HepG2 (cell line): ENCODE measurements around the gene CEP131. TPM values are rescaled to one million over a fixed set of nuclear protein-coding genes. Genes with fewer than 3 reads are reported as not detected.

Source experiments
- ATAC-seq: fragments of 200-7000 bp; cut with Tn5 transposase; 3 replicates; pipeline ENCODE4 v1.9.1; 2020; ENCODE audit warnings: mild to moderate bottlenecking, moderate library complexity
- BruUV-seq: library from RNA; stranded (reverse); fragments of 400-500 nt; replicated peaks from 2 replicates; lab custom pipeline; 2021; lab: Mats Ljungman, UMichigan
- CTCF ChIA-PET: fragments of 300-600 bp; formaldehyde crosslinking; extraction: SDS; loops from one replicate; lab custom pipeline; 2021; ENCODE audit warnings: low total read pairs, inconsistent platforms, low intra/inter-chr PET ratio; lab: Yijun Ruan, JAX
- POLR2A ChIA-PET: fragments of 350-600 bp; sonication (Branson Sonifier 250); formaldehyde crosslinking; loops from one replicate; lab custom pipeline; 2020; ENCODE audit warnings: antibody characterized with exemption, inconsistent platforms; lab: Yijun Ruan, JAX
- DNase-seq: peaks from one replicate; pipeline ENCODE4 v3.0.0-alpha.2; 2015; ENCODE audit warnings: low spot score
- FAIRE-seq: peaks from 3 replicates; lab custom pipeline; 2011; peaks lifted over from hg19 to GRCh38; lab: Jason Lieb, UNC
- H2AFZ ChIP-seq: one replicate; pipeline ENCODE4 v1.6.1; 2011; ENCODE audit warnings: low read length, inconsistent platforms
- H3K27ac ChIP-seq: fragments of 300-600 bp; 3 replicates; pipeline ENCODE4 v1.8.0; 2011; ENCODE audit warnings: mixed run types, mild to moderate bottlenecking, mixed read lengths, low read length, inconsistent platforms; ENCODE audit not compliant: insufficient read depth; ENCODE audit errors: extremely low read length
- H3K27me3 ChIP-seq, 2 experiments: fragments of 200-600 bp in 1 of 2; 2 replicates in 1 of 2; 3 replicates in 1 of 2; pipeline versions ENCODE4 v1.6.0 to v1.8.0; 2011; ENCODE audit warnings: low read length in 2 of 2, mild to moderate bottlenecking in 2 of 2, moderate library complexity in 2 of 2, inconsistent platforms in 1 of 2; ENCODE audit not compliant: insufficient read depth in 2 of 2, control insufficient read depth in 1 of 2
- H3K36me3 ChIP-seq, 2 experiments: fragments of 200-600 bp in 1 of 2; replicated peaks in 1 of 2; 2 replicates in 1 of 2; 3 replicates in 1 of 2; pipeline versions ENCODE4 v1.5.1 to v1.8.0; 2011; ENCODE audit warnings: low read length in 2 of 2, inconsistent platforms in 1 of 2; ENCODE audit not compliant: insufficient read depth in 2 of 2, control insufficient read depth in 1 of 2
- H3K4me1 ChIP-seq: 2 replicates; pipeline ENCODE4 v1.5.1; 2012; ENCODE audit warnings: low read length, inconsistent platforms; ENCODE audit not compliant: insufficient read depth
- H3K4me2 ChIP-seq: 2 replicates; pipeline ENCODE4 v1.6.0; 2011; ENCODE audit warnings: low read depth, low read length, inconsistent platforms
- H3K4me3 ChIP-seq, 3 experiments: fragments of 200-600 bp in 1 of 3; sonication (generic), shearing (Covaris generic) in 1 of 3; replicated peaks in 1 of 3; 2 replicates each; pipeline ENCODE4 v1.5.1; 2011 to 2016; ENCODE audit warnings: low read length in 3 of 3, inconsistent platforms in 2 of 3, low read depth in 2 of 3, mild to moderate bottlenecking in 2 of 3, control low read depth in 1 of 3, mixed read lengths in 1 of 3; ENCODE audit not compliant: insufficient read depth in 1 of 3
- H3K79me2 ChIP-seq: one replicate; pipeline ENCODE4 v1.6.1; 2011; ENCODE audit warnings: low read length, inconsistent platforms; ENCODE audit not compliant: insufficient read depth
- H3K9ac ChIP-seq: 2 replicates; pipeline ENCODE4 v1.6.0; 2011; ENCODE audit warnings: mild to moderate bottlenecking, low read depth, low read length, inconsistent platforms; ENCODE audit not compliant: insufficient read depth
- H3K9me3 ChIP-seq: 2 replicates; pipeline ENCODE4 v1.5.1; 2012; ENCODE audit warnings: mild to moderate bottlenecking, low read length
- H4K20me1 ChIP-seq: 2 replicates; pipeline ENCODE4 v1.6.0; 2011; ENCODE audit warnings: inconsistent platforms, mild to moderate bottlenecking, low read length, moderate library complexity; ENCODE audit not compliant: insufficient read depth
- DNMT1 ChIP-seq: sonication (generic); formaldehyde crosslinking; IDR thresholded peaks from 2 replicates; pipeline ENCODE4 v1.5.1; 2020; ENCODE audit warnings: mild to moderate bottlenecking, missing genetic modification reagents
- NFKBIZ ChIP-seq: IDR thresholded peaks from 2 replicates; pipeline ENCODE4 v1.6.1; 2018; ENCODE audit warnings: missing genetic modification reagents, missing compliant biosample characterization
- RAD21 ChIP-seq: fragments of 450-650 bp; formaldehyde crosslinking; IDR thresholded peaks from 2 replicates; pipeline ENCODE4 v1.5.0; 2020; ENCODE audit warnings: mild to moderate bottlenecking
- RBFOX2 ChIP-seq: fragments of 200-400 bp; formaldehyde crosslinking; IDR thresholded peaks from 2 replicates; pipeline ENCODE4 v1.6.1; 2017; ENCODE audit warnings: low read depth, mild to moderate bottlenecking, low read length
- RFX5 ChIP-seq: IDR thresholded peaks from 2 replicates; pipeline ENCODE4 v1.6.1; 2011; ENCODE audit warnings: low read depth, low read length, improper control_type of control experiment
- SPEN ChIP-seq: sonication (generic); formaldehyde crosslinking; IDR thresholded peaks from 2 replicates; pipeline ENCODE4 v1.5.1; 2020; ENCODE audit warnings: low read depth, mild to moderate bottlenecking, missing genetic modification reagents
- STAG1 ChIP-seq: sonication (generic); formaldehyde crosslinking; IDR thresholded peaks from 2 replicates; pipeline ENCODE4 v1.4.0; 2020; ENCODE audit warnings: missing genetic modification reagents
- XRCC5 ChIP-seq: fragments of 200-400 bp; formaldehyde crosslinking; optimal IDR thresholded peaks from 2 replicates; pipeline ENCODE3; 2017; ENCODE audit warnings: mild to moderate bottlenecking, low read length
- ZBTB38 ChIP-seq: sonication (generic); formaldehyde crosslinking; IDR thresholded peaks from 2 replicates; pipeline ENCODE4 v1.5.1; 2020; ENCODE audit warnings: mild to moderate bottlenecking, missing genetic modification reagents
- ZNF138 ChIP-seq: sonication (generic); formaldehyde crosslinking; IDR thresholded peaks from 2 replicates; pipeline ENCODE4 v1.5.0; 2020; ENCODE audit warnings: mild to moderate bottlenecking, low read depth, missing genetic modification reagents
- ZNF263 ChIP-seq: sonication (generic); formaldehyde crosslinking; IDR thresholded peaks from 2 replicates; pipeline ENCODE4 v1.4.0; 2020; ENCODE audit warnings: missing genetic modification reagents
- ZNF749 ChIP-seq: sonication (generic); formaldehyde crosslinking; IDR thresholded peaks from 2 replicates; pipeline ENCODE4 v1.8.0; 2022; ENCODE audit warnings: mild to moderate bottlenecking, missing genetic modification reagents, moderate library complexity, borderline replicate concordance
- WGBS: methylation state at CpG from one replicate; pipeline ENCODE4 v1.1.6; 2017; ENCODE audit warnings: low lambda C conversion rate; 5-methylcytosine and 5-hydroxymethylcytosine counted together
- in situ Hi-C: cut with HindIII; loops from 2 replicates; pipeline ENCODE4 v1.10.0; 2017; ENCODE audit warnings: low pct_unique_long_range_greater_than_20kb; ENCODE audit not compliant: extremely low pct_ligation_motif_present
- intact Hi-C: fragments of 100-400 bp; cut with micrococcal nuclease; formaldehyde crosslinking; loops from one replicate; pipeline ENCODE4 v1.10.0; 2022; ENCODE audit not compliant: unreplicated experiment
- polyA plus RNA-seq, 8 experiments: library from polyadenylated mRNA; depleted of rRNA in 3 of 8; stranded (reverse) in 7 of 8; unstranded in 1 of 8; fragments of >200 nt; fragmentation: Illumina TruSeq in 4 of 8; extraction: Trizol in 4 of 8; gene quantifications; 2 replicates each; pipeline versions ENCODE4 v1.2.1 to v1.2.3, GENCODE V29; 2011 to 2016; ENCODE audit warnings: low read depth in 4 of 8, missing spikeins in 1 of 8, mixed read lengths in 1 of 8; ENCODE audit not compliant: insufficient read depth in 1 of 8
- total RNA-seq, 5 experiments: library from RNA; depleted of rRNA; stranded (reverse); fragments of >200 nt; fragmentation: Illumina TruSeq; extraction: Trizol; gene quantifications; 2 replicates each; pipeline ENCODE4 v1.2.3, GENCODE V29; 2016; ENCODE audit warnings: low read depth in 1 of 5
- TF ChIP-seq, protein P1 (sequence below): sonication (generic); formaldehyde crosslinking; IDR thresholded peaks from 2 replicates; pipeline ENCODE4 v1.4.0; 2020; ENCODE audit warnings: mild to moderate bottlenecking, missing genetic modification reagents
- TF ChIP-seq, protein P2 (sequence below): sonication (generic); formaldehyde crosslinking; IDR thresholded peaks from 2 replicates; pipeline ENCODE4 v1.4.0; 2020; ENCODE audit warnings: missing genetic modification reagents
- TF ChIP-seq, protein P3 (sequence below): sonication (generic); formaldehyde crosslinking; IDR thresholded peaks from 2 replicates; pipeline ENCODE4 v1.5.0; 2020; ENCODE audit warnings: mild to moderate bottlenecking, missing genetic modification reagents, moderate library complexity
- TF ChIP-seq, protein P4 (sequence below): sonication (generic); formaldehyde crosslinking; IDR thresholded peaks from 2 replicates; pipeline ENCODE4 v1.4.0; 2020; ENCODE audit warnings: missing genetic modification reagents

CEP131 gene
- total and polyA plus RNA-seq, 2 of the 13 experiments (the other 11 are each of a cell fraction or from before 2014, with no cell fraction given), result 5.0 to 16.8 TPM

DNA sequence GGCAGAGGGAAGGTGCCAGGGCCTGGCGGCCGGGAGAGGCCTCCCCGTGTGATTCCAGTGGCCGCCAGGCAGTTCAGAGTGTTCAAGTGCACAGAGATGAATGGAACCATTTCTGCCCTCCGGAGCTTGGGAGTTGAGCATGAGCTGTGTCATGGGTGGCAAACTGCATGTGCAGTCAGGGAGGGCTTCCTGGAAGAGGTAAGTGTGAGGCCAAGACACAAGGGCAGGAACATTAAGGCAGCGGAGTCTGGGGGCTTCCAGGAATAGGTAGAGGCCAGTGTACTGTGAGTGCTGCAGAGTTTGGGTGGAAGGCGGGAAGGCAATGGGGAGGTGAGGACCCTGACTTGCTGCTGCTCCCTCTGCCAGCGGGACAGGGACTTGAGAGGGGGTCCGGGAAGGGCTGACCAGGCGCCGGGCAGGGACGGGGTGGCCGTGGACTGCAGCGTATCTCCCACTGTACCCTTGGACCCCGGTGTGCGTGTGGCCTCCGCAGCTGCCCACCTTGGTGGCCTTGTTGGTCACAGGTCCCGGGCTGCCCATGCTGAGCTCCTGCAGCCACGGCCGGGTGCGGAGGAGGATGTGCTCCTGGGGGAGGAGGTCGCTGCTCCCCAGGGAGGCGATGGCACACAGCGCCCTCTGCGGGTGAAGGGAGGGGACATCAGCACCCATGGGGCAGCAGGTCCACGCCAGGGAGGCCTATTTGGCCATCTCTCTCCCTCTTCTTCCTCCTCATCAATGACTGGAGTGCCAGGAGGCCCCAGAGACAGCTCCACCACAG lies 7.5 kb upstream of the CEP131 start:
- no peaks in the 10 kb centered on the region for H3K9me3 ChIP-seq
- H4K20me1 ChIP-seq, result no peaks in the 10 kb centered on the region
- 98% methylated on average over 20 of the region's 26 CpGs for WGBS
- DNase-seq, result no peak
- no TSS peak for BruUV-seq
- no peaks in the 10 kb centered on the region for H3K27me3 ChIP-seq
- TF ChIP-seq XRCC5, result peak; percentile 40
- TF ChIP-seq, protein P1, sequence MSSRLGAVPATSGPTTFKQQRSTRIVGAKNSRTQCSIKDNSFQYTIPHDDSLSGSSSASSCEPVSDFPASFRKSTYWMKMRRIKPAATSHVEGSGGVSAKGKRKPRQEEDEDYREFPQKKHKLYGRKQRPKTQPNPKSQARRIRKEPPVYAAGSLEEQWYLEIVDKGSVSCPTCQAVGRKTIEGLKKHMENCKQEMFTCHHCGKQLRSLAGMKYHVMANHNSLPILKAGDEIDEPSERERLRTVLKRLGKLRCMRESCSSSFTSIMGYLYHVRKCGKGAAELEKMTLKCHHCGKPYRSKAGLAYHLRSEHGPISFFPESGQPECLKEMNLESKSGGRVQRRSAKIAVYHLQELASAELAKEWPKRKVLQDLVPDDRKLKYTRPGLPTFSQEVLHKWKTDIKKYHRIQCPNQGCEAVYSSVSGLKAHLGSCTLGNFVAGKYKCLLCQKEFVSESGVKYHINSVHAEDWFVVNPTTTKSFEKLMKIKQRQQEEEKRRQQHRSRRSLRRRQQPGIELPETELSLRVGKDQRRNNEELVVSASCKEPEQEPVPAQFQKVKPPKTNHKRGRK (CRISPR knock-in tag), result no peak
- no peak for TF ChIP-seq NFKBIZ (CRISPR knock-in tag)
- TF ChIP-seq, protein P2, sequence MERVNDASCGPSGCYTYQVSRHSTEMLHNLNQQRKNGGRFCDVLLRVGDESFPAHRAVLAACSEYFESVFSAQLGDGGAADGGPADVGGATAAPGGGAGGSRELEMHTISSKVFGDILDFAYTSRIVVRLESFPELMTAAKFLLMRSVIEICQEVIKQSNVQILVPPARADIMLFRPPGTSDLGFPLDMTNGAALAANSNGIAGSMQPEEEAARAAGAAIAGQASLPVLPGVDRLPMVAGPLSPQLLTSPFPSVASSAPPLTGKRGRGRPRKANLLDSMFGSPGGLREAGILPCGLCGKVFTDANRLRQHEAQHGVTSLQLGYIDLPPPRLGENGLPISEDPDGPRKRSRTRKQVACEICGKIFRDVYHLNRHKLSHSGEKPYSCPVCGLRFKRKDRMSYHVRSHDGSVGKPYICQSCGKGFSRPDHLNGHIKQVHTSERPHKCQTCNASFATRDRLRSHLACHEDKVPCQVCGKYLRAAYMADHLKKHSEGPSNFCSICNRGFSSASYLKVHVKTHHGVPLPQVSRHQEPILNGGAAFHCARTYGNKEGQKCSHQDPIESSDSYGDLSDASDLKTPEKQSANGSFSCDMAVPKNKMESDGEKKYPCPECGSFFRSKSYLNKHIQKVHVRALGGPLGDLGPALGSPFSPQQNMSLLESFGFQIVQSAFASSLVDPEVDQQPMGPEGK (CRISPR knock-in tag), result peak; percentile 92
- 0 out of 2 replicates have a peak, but pooled peaks have one; percentile 7 for TF ChIP-seq ZNF749 (CRISPR knock-in tag)
- peak; percentile 72 for TF ChIP-seq STAG1 (CRISPR knock-in tag)
- TF ChIP-seq, protein P3, sequence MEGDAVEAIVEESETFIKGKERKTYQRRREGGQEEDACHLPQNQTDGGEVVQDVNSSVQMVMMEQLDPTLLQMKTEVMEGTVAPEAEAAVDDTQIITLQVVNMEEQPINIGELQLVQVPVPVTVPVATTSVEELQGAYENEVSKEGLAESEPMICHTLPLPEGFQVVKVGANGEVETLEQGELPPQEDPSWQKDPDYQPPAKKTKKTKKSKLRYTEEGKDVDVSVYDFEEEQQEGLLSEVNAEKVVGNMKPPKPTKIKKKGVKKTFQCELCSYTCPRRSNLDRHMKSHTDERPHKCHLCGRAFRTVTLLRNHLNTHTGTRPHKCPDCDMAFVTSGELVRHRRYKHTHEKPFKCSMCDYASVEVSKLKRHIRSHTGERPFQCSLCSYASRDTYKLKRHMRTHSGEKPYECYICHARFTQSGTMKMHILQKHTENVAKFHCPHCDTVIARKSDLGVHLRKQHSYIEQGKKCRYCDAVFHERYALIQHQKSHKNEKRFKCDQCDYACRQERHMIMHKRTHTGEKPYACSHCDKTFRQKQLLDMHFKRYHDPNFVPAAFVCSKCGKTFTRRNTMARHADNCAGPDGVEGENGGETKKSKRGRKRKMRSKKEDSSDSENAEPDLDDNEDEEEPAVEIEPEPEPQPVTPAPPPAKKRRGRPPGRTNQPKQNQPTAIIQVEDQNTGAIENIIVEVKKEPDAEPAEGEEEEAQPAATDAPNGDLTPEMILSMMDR, result peak; percentile 90
- TF ChIP-seq SPEN (CRISPR knock-in tag), result peak; percentile 49; the same call in 1 of the 2 replicates
- 0 out of 2 replicates have a peak, but pooled peaks have one; percentile 27 for TF ChIP-seq DNMT1 (CRISPR knock-in tag)
- peak; percentile 91 for TF ChIP-seq ZNF263 (CRISPR knock-in tag)
- peak; percentile 68 for TF ChIP-seq RAD21
- no peak for TF ChIP-seq ZNF138 (CRISPR knock-in tag)
- TF ChIP-seq RBFOX2, result 0 out of 2 replicates have a peak, but pooled peaks have one; percentile 33
- TF ChIP-seq, protein P4, sequence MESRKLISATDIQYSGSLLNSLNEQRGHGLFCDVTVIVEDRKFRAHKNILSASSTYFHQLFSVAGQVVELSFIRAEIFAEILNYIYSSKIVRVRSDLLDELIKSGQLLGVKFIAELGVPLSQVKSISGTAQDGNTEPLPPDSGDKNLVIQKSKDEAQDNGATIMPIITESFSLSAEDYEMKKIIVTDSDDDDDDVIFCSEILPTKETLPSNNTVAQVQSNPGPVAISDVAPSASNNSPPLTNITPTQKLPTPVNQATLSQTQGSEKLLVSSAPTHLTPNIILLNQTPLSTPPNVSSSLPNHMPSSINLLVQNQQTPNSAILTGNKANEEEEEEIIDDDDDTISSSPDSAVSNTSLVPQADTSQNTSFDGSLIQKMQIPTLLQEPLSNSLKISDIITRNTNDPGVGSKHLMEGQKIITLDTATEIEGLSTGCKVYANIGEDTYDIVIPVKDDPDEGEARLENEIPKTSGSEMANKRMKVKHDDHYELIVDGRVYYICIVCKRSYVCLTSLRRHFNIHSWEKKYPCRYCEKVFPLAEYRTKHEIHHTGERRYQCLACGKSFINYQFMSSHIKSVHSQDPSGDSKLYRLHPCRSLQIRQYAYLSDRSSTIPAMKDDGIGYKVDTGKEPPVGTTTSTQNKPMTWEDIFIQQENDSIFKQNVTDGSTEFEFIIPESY, result 0 out of 2 replicates have a peak, but pooled peaks have one; percentile 25
- TF ChIP-seq ZBTB38, result peak; percentile 51; the same call in 1 of the 2 replicates
- TF ChIP-seq RFX5, result no peak
- TF ChIP-seq, all 625 proteins: peak for 12
- no peak overlapping the region for H3K9ac ChIP-seq
- no peak overlapping the region for H2AFZ ChIP-seq
- FAIRE-seq (no peak), ATAC-seq (peak; percentile 52)
- ChIA-PET CTCF (interaction anchor here (1.8 kb wide), 1 partner anchor 88 kb away, joined by 12 read pairs; no protein-coding TSS in a partner anchor), POLR2A (interaction anchor here (2.9 kb wide), 1 partner anchor 9 kb away, joined by 10 read pairs; the partner anchor contains the start of genes NDUFAF8 and TEPSIN)
- H3K4me2 ChIP-seq, result no peak overlapping the region
- no peak overlapping the region for H3K4me3 ChIP-seq
- H3K27ac ChIP-seq, result no peak overlapping the region
- no peaks in the 10 kb centered on the region for H3K79me2 ChIP-seq
- peaks cover 13% of the 10 kb centered on the region for H3K4me1 ChIP-seq
- in situ Hi-C loops (no loop called here), intact Hi-C loops (no loop called here)
- H3K36me3 ChIP-seq, result peaks cover 25 to 32% of the 10 kb centered on the region in 2 experiments; a peak in 4 of 5 replicates
